ENCODE results near the gene IDH2. TPM values are rescaled to one million over a fixed set of nuclear protein-coding genes. Genes with fewer than 3 reads are reported as not detected.

IDH2 gene
- polyA plus RNA-seq, 1 donor (not counting 4 experiments of a cell fraction or from before 2014, with no cell fraction given): 27.9 TPM

DNA sequence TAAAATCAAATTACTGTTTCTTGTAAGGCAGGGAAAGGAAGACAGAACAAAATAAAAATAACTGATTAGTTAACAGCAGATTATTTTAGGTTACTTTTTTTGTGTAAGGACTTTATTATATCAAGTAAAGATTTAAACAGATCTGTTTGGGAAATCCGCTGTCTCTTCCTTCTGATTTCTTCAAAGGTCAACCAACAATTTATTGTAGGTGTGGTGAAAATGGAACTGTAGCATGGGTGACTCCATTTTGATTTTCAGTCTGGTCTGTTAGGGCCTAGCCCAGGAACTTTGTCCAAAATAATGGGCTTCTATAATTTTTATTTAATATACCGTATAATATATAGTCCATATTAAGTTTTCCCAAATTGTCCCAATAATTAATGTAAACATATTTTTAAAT is 13.5 kb upstream of the IDH2 start:
- Histone ChIP-seq H4K20me1 (ENCODE audit: control insufficient read depth, extremely low read depth, insufficient read depth, low read length) (no peaks in the 10 kb centered on the region), H2AFZ (ENCODE audit: control insufficient read depth, low read length) (no peak overlapping the region), H3K79me2 (ENCODE audit: control insufficient read depth, insufficient read depth, low read length) (no peaks in the 10 kb centered on the region), H3K4me3 (ENCODE audit: control insufficient read depth in 2 of 3, extremely low read depth in 1 of 3, insufficient read depth in 2 of 3, low read depth in 1 of 3, low read length in 3 of 3) (no peak overlapping the region), H3K27ac (ENCODE audit: control insufficient read depth, insufficient read depth, low read length) (no peak overlapping the region), H3K9me3 (ENCODE audit: control insufficient read depth, low read depth, low read length) (peaks cover 7% of the 10 kb centered on the region), H3K9ac (ENCODE audit: control insufficient read depth, extremely low read depth, insufficient read depth, low read length) (no peak overlapping the region), H3K4me1 (ENCODE audit: control insufficient read depth, extremely low read depth, insufficient read depth, low read length) (no peaks in the 10 kb centered on the region), H3K36me3 (ENCODE audit: control insufficient read depth in 2 of 2, extremely low read depth in 1 of 2, insufficient read depth in 2 of 2, low read length in 2 of 2) (no peaks in the 10 kb centered on the region), H3K4me2 (ENCODE audit: control insufficient read depth, extremely low read depth, insufficient read depth, low read depth, low read length) (no peak overlapping the region), H3K9me1 (ENCODE audit: control insufficient read depth, extremely low read depth, insufficient read depth, low read length) (no peaks in the 10 kb centered on the region), H3K27me3 (ENCODE audit: control insufficient read depth, extremely low read depth, insufficient read depth, low read length) (no peaks in the 10 kb centered on the region)
- DNase-seq (ENCODE audit: low read depth, low spot score) (no peak), FAIRE-seq (no peak)
- dilution Hi-C loops (cut with MboI; ENCODE audit: extremely low pct_ligation_motif_present, low sequenced_read_pairs): no loop called here
- TF ChIP-seq CTCF (optimal IDR thresholded peaks at IDR 0.05 in 1 of 3, IDR thresholded peaks at IDR 0.05 in 1 of 3, conservative IDR thresholded peaks at IDR 0.05 in 1 of 3; ENCODE audit: extremely low read depth in 1 of 3, insufficient read depth in 2 of 3, low read length in 3 of 3) (no peak), EZH2 (IDR thresholded peaks at IDR 0.05; ENCODE audit: low read length) (no peak)

DNA sequence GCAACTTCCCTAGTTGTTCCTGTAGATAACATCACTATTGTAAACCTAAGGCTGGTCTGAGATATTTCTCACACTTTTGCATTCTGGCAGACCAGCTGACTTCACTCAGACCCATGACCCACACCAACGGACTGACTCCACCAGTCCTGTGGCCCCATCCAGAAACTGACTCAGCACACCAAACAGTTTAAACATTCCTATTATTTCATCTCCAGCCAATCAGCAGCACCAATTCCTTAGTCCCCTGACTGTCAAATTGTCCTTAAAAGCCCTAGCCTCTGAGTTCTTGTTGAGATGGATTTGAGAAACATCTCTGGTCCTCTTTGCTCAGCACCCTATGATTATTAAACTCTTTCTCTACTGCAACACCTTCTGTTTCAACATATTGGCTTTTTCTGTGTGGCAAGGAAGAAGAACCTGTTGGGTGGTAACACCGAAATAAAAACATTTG is 12.2 kb upstream of the IDH2 start:
- Histone ChIP-seq H3K4me3 (ENCODE audit: control insufficient read depth in 2 of 3, extremely low read depth in 1 of 3, insufficient read depth in 2 of 3, low read depth in 1 of 3, low read length in 3 of 3) (no peak overlapping the region), H3K27ac (ENCODE audit: control insufficient read depth, insufficient read depth, low read length) (no peak overlapping the region), H3K36me3 (ENCODE audit: control insufficient read depth in 2 of 2, extremely low read depth in 1 of 2, insufficient read depth in 2 of 2, low read length in 2 of 2) (no peaks in the 10 kb centered on the region), H3K9me3 (ENCODE audit: control insufficient read depth, low read depth, low read length) (peaks cover 7% of the 10 kb centered on the region), H2AFZ (ENCODE audit: control insufficient read depth, low read length) (no peak overlapping the region), H3K9ac (ENCODE audit: control insufficient read depth, extremely low read depth, insufficient read depth, low read length) (no peak overlapping the region), H4K20me1 (ENCODE audit: control insufficient read depth, extremely low read depth, insufficient read depth, low read length) (no peaks in the 10 kb centered on the region), H3K27me3 (ENCODE audit: control insufficient read depth, extremely low read depth, insufficient read depth, low read length) (no peaks in the 10 kb centered on the region), H3K4me1 (ENCODE audit: control insufficient read depth, extremely low read depth, insufficient read depth, low read length) (no peaks in the 10 kb centered on the region), H3K9me1 (ENCODE audit: control insufficient read depth, extremely low read depth, insufficient read depth, low read length) (no peaks in the 10 kb centered on the region), H3K79me2 (ENCODE audit: control insufficient read depth, insufficient read depth, low read length) (no peaks in the 10 kb centered on the region), H3K4me2 (ENCODE audit: control insufficient read depth, extremely low read depth, insufficient read depth, low read depth, low read length) (no peak overlapping the region)
- no peak for TF ChIP-seq EZH2 (IDR thresholded peaks at IDR 0.05; ENCODE audit: low read length)
- no peak for TF ChIP-seq CTCF (optimal IDR thresholded peaks at IDR 0.05 in 1 of 3, IDR thresholded peaks at IDR 0.05 in 1 of 3, conservative IDR thresholded peaks at IDR 0.05 in 1 of 3; ENCODE audit: extremely low read depth in 1 of 3, insufficient read depth in 2 of 3, low read length in 3 of 3)
- DNase-seq (ENCODE audit: low read depth, low spot score) (no peak), FAIRE-seq (no peak)
- dilution Hi-C loops (cut with MboI; ENCODE audit: extremely low pct_ligation_motif_present, low sequenced_read_pairs): no loop called here
